ENCODE data around the gene CNOT6L. TPM values are rescaled to one million over a fixed set of nuclear protein-coding genes. Genes with fewer than 3 reads are reported as not detected.

Gene CNOT6L
- total and polyA plus RNA-seq, 2 of the 4 experiments (the other 2 are of a cell fraction): 3.5 to 21.1 TPM

- H2AFZ ChIP-seq (replicated peaks; ENCODE audit: low read length, poor library complexity): no peak overlapping the region
- no peaks in the 10 kb centered on the region for H3K36me3 ChIP-seq (ENCODE audit: control insufficient read depth, insufficient read depth, low read length)
- H3K23ac ChIP-seq (ENCODE audit: low read depth, low read length): no peak overlapping the region
- H2BK15ac ChIP-seq (ENCODE audit: low read depth, low read length): no peak overlapping the region
- no peak overlapping the region for H4K91ac ChIP-seq (ENCODE audit: insufficient read depth, low read depth, low read length)
- no peak overlapping the region for H3K4ac ChIP-seq (ENCODE audit: low read depth, low read length)
- DNase-seq (peak; percentile 13), ATAC-seq (ENCODE audit: low read depth) (no peak)
- POLR2A ChIA-PET (ENCODE audit: unreplicated experiment): no interaction called here
- no peak overlapping the region for H3K9ac ChIP-seq (ENCODE audit: low read depth, low read length)
- TF ChIP-seq MXI1 (IDR thresholded peaks at IDR 0.05; ENCODE audit: borderline replicate concordance, low read depth, low read length) (no peak), CHD1 (IDR thresholded peaks at IDR 0.05; ENCODE audit: low read depth, low read length) (no peak), MAFK (IDR thresholded peaks at IDR 0.05; ENCODE audit: low read depth, low read length) (no peak), FOS (IDR thresholded peaks at IDR 0.05; ENCODE audit: low read depth, low read length) (no peak), POLR2A (IDR thresholded peaks at IDR 0.05; ENCODE audit: low read depth, low read length) (no peak), RAD21 (IDR thresholded peaks at IDR 0.05; ENCODE audit: low read length) (no peak), RCOR1 (IDR thresholded peaks at IDR 0.05; ENCODE audit: insufficient replicate concordance, low read length) (no peak), SMC3 (IDR thresholded peaks at IDR 0.05; ENCODE audit: low read depth, low read length) (no peak), RFX5 (IDR thresholded peaks at IDR 0.05; ENCODE audit: low read depth, low read length) (no peak), BHLHE40 (IDR thresholded peaks at IDR 0.05; ENCODE audit: low read depth, low read length) (no peak), CEBPB (IDR thresholded peaks at IDR 0.05; ENCODE audit: low read depth, low read length) (no peak), ELK1 (IDR thresholded peaks at IDR 0.05; ENCODE audit: borderline replicate concordance, low read depth, low read length) (no peak), NFE2L2 (IDR thresholded peaks at IDR 0.05; ENCODE audit: low read depth, low read length) (no peak), MAZ (IDR thresholded peaks at IDR 0.05; ENCODE audit: borderline replicate concordance, low read depth, low read length) (no peak), CTCF (conservative IDR thresholded peaks at IDR 0.05; ENCODE audit: low read depth, low read length) (no peak), USF2 (IDR thresholded peaks at IDR 0.05; ENCODE audit: low read depth, low read length) (no peak)
- H2BK5ac ChIP-seq (ENCODE audit: low read depth, low read length, poor library complexity, severe bottlenecking): no peak overlapping the region
- intact Hi-C loops (cut with micrococcal nuclease) (no loop called here), dilution Hi-C loops (cut with HindIII; ENCODE audit: low sequenced_read_pairs, unreplicated experiment) (no loop called here), in situ Hi-C loops (cut with MboI; ENCODE audit: low sequenced_read_pairs) (no loop called here)
- H3K56ac ChIP-seq (ENCODE audit: extremely low read depth, insufficient read depth, low read length): no peak overlapping the region
- no CpG with 5 or more reads among the region's 1 CpG for WGBS, 2 experiments (ENCODE audit: extremely low coverage in 2 of 2, insufficient read length in 1 of 2)
- no peak overlapping the region for H3K27ac ChIP-seq (ENCODE audit: insufficient read depth, low read length)
- H3K18ac ChIP-seq (ENCODE audit: low read depth, low read length): no peak overlapping the region
- no peaks in the 10 kb centered on the region for H3K9me3 ChIP-seq (ENCODE audit: control insufficient read depth, insufficient read depth, low read length)
- CTCF ChIA-PET: interaction anchor here (0.5 kb wide), 1 partner anchor 534 kb away, joined by 3 read pairs; no protein-coding TSS in a partner anchor
- no peaks in the 10 kb centered on the region for H3K79me1 ChIP-seq (ENCODE audit: low read depth in 1 of 2, low read length in 2 of 2)
- no peak overlapping the region for H2BK20ac ChIP-seq (ENCODE audit: low read depth, low read length)
- H4K8ac ChIP-seq (ENCODE audit: low read depth in 2 of 2, low read length in 2 of 2): no peak overlapping the region
- no peaks in the 10 kb centered on the region for H3K9me1 ChIP-seq (ENCODE audit: insufficient read depth, low read length)
- no peak overlapping the region for H3K4me3 ChIP-seq (ENCODE audit: insufficient read depth, low read depth, low read length)
- no peak overlapping the region for H4K5ac ChIP-seq (ENCODE audit: low read depth, low read length)
- no peaks in the 10 kb centered on the region for H3K4me1 ChIP-seq (ENCODE audit: control insufficient read depth, insufficient read depth, low read length)
- no peak overlapping the region for H2AK5ac ChIP-seq (ENCODE audit: low read depth, low read length)
- no peak overlapping the region for H2BK120ac ChIP-seq (ENCODE audit: low read depth, low read length)
- no peak overlapping the region for H2AK9ac ChIP-seq (replicated peaks; ENCODE audit: low read depth, low read length, poor library complexity)
- H3K14ac ChIP-seq (replicated peaks; ENCODE audit: low read depth, low read length): no peak overlapping the region
- peaks cover 2% of the 10 kb centered on the region; the same call in 1 of the 2 replicates for H3K27me3 ChIP-seq (ENCODE audit: control insufficient read depth, insufficient read depth, low read length)
- no peak overlapping the region for H3K4me2 ChIP-seq (ENCODE audit: low read depth, low read length)
- BruUV-seq (replicated peaks): no TSS peak
- H4K20me1 ChIP-seq (ENCODE audit: insufficient read depth, low read length): no peaks in the 10 kb centered on the region
These were observed 26.2 kb upstream of the CNOT6L start for GRCh38 chr4:77845400-77845799.
